ENCODE data around the gene SPOCK1.

- TF ChIP-seq FOXP2 (optimal IDR thresholded peaks at IDR 0.05; ENCODE audit: control extremely low read depth, extremely low read length, insufficient read depth) = no peak
- TF ChIP-seq EZH2 (IDR thresholded peaks at IDR 0.05) = no peak
- no peak for TF ChIP-seq POLR2AphosphoS5 (IDR thresholded peaks at IDR 0.05; ENCODE audit: borderline replicate concordance, low read depth, low read length)
Observed at GRCh38 chr5:137400571-137400970, 98.6 kb downstream of the SPOCK1 start.

Data from SK-N-MC (cell line).